Mammary epithelial cell (primary cell): Measurements from ENCODE around the gene CHRNB2.

Experiments used
- EZH2 ChIP-seq: IDR thresholded peaks from 2 replicates; pipeline ENCODE4 v1.6.1; 2012; ENCODE audit warnings: low read length, inconsistent platforms, borderline replicate concordance
- TF ChIP-seq, protein P1 (sequence below), 2 donors: IDR thresholded peaks in 1 of 2; conservative IDR thresholded peaks in 1 of 2; 2 replicates each; pipeline ENCODE4 v1.5.1; 2011 to 2012; ENCODE audit warnings: inconsistent platforms in 2 of 2, low read length in 2 of 2, mild to moderate bottlenecking in 2 of 2, control low read depth in 1 of 2, low read depth in 1 of 2; ENCODE audit not compliant: insufficient read depth in 1 of 2; ENCODE audit errors: extremely low read depth in 1 of 2

DNA sequence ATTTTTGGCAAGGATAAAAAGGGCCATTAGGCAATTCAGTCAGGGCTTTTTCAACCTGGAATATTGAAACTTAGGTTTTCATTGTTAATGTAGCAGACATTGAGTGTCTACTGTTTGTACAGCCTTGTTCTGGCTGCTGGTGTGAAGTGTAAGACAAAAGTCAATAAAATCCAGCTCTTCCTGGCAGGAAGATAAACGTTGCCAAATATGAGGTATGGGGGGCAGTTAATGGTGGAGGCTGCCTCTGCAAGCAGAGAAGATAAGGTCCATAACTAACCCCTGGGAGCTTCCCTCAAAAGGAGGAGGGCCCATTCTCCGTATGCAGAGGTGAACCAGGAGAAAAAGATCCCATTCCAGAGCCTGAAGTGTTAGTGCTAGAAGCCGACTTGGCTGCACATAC is 45.9 kb upstream of the CHRNB2 start:
- TF ChIP-seq, protein P1, sequence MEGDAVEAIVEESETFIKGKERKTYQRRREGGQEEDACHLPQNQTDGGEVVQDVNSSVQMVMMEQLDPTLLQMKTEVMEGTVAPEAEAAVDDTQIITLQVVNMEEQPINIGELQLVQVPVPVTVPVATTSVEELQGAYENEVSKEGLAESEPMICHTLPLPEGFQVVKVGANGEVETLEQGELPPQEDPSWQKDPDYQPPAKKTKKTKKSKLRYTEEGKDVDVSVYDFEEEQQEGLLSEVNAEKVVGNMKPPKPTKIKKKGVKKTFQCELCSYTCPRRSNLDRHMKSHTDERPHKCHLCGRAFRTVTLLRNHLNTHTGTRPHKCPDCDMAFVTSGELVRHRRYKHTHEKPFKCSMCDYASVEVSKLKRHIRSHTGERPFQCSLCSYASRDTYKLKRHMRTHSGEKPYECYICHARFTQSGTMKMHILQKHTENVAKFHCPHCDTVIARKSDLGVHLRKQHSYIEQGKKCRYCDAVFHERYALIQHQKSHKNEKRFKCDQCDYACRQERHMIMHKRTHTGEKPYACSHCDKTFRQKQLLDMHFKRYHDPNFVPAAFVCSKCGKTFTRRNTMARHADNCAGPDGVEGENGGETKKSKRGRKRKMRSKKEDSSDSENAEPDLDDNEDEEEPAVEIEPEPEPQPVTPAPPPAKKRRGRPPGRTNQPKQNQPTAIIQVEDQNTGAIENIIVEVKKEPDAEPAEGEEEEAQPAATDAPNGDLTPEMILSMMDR (conservative IDR thresholded peaks at IDR 0.05 in 1 of 2, IDR thresholded peaks at IDR 0.05 in 1 of 2; ENCODE audit: extremely low read depth in 1 of 2, insufficient read depth in 1 of 2, low read depth in 1 of 2, low read length in 2 of 2) = no peak
- TF ChIP-seq EZH2 = no peak
